ENCODE data around the gene RABGAP1L.
A peak's percentile ranks its signal among the peaks of the same experiment; 100 is the strongest.

The RABGAP1L gene

DNA sequence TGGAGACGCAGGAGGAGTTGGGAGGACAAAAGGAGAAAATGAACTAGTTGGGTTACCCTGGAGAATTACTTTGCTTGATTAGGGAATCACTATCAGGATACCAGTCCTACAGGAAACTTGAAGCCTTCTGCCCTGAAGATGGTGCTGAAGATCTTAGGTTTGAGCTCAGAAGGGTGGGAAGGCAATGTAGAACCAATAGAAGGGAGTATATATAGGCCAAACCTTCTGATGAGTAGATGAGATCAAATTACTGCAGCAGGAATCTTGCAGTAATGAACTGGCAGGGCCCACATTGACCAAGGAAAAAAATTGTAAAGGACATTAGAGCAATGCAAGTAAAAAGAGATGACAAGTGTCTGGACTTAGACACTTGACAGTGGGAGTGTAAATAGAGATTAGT, 724.1 kb downstream of the RABGAP1L start:
- Histone ChIP-seq H4K20me1 (ENCODE audit: insufficient read depth, low read length, poor library complexity, severe bottlenecking) (no peaks in the 10 kb centered on the region), H2AFZ (ENCODE audit: low read length) (no peak overlapping the region), H3F3A (ENCODE audit: low read depth) (no peaks in the 10 kb centered on the region), H3K36me3 (ENCODE audit: insufficient read depth, low read length) (no peaks in the 10 kb centered on the region), H3K4me3 (ENCODE audit: low read length, poor library complexity, severe bottlenecking) (no peak overlapping the region), H3K79me2 (ENCODE audit: insufficient read depth, low read length) (no peaks in the 10 kb centered on the region), H3K9me3 (ENCODE audit: insufficient read depth, low read depth, low read length) (no peaks in the 10 kb centered on the region), H3K4me1 (ENCODE audit: insufficient read depth, low read length, poor library complexity, severe bottlenecking) (no peaks in the 10 kb centered on the region), H3K9ac (ENCODE audit: low read depth, low read length, poor library complexity, severe bottlenecking) (no peak overlapping the region), H3K27me3 (ENCODE audit: insufficient read depth, low read length, poor library complexity, severe bottlenecking) (no peaks in the 10 kb centered on the region), H3K9me2 (replicated peaks; ENCODE audit: low read depth, low read length) (no peaks in the 10 kb centered on the region), H3K4me2 (ENCODE audit: low read depth, low read length, poor library complexity, severe bottlenecking) (no peak overlapping the region)
- TF ChIP-seq, protein P1, sequence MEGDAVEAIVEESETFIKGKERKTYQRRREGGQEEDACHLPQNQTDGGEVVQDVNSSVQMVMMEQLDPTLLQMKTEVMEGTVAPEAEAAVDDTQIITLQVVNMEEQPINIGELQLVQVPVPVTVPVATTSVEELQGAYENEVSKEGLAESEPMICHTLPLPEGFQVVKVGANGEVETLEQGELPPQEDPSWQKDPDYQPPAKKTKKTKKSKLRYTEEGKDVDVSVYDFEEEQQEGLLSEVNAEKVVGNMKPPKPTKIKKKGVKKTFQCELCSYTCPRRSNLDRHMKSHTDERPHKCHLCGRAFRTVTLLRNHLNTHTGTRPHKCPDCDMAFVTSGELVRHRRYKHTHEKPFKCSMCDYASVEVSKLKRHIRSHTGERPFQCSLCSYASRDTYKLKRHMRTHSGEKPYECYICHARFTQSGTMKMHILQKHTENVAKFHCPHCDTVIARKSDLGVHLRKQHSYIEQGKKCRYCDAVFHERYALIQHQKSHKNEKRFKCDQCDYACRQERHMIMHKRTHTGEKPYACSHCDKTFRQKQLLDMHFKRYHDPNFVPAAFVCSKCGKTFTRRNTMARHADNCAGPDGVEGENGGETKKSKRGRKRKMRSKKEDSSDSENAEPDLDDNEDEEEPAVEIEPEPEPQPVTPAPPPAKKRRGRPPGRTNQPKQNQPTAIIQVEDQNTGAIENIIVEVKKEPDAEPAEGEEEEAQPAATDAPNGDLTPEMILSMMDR (conservative IDR thresholded peaks at IDR 0.05; ENCODE audit: low read length) = peak; percentile 42
- TF ChIP-seq EZH2phosphoT487 (IDR thresholded peaks at IDR 0.05; ENCODE audit: borderline replicate concordance) = no peak

DNA sequence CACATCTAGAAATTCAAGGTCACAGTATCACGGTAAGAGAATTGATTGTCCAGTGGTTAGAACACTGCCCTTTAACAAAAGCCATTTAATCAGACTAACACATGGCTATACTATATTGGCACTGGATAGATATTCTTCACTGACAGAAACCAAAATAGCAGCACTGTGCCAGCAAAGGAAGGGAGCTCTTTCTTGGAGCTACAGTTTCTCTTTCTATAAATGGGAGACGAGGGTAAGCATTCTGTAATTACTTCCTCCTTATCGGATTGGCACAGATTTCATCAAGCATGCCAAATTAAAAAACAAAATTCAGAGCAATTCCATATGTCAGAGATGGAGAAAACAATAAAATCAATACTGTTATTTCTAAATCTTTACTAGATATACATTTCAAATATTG, 724.7 kb downstream of the RABGAP1L start:
- H4K20me1 ChIP-seq (ENCODE audit: insufficient read depth, low read length, poor library complexity, severe bottlenecking) = no peaks in the 10 kb centered on the region
- no peaks in the 10 kb centered on the region for H3K9me2 ChIP-seq (replicated peaks; ENCODE audit: low read depth, low read length)
- no peak overlapping the region for H3K4me3 ChIP-seq (ENCODE audit: low read length, poor library complexity, severe bottlenecking)
- no peaks in the 10 kb centered on the region for H3K4me1 ChIP-seq (ENCODE audit: insufficient read depth, low read length, poor library complexity, severe bottlenecking)
- TF ChIP-seq, protein P1 (conservative IDR thresholded peaks at IDR 0.05; ENCODE audit: low read length) = no peak
- no peak for TF ChIP-seq EZH2phosphoT487 (IDR thresholded peaks at IDR 0.05; ENCODE audit: borderline replicate concordance)
- H3K79me2 ChIP-seq (ENCODE audit: insufficient read depth, low read length) = no peaks in the 10 kb centered on the region
- no peak overlapping the region for H3K9ac ChIP-seq (ENCODE audit: low read depth, low read length, poor library complexity, severe bottlenecking)
- H3K27me3 ChIP-seq (ENCODE audit: insufficient read depth, low read length, poor library complexity, severe bottlenecking) = no peaks in the 10 kb centered on the region
- no peaks in the 10 kb centered on the region for H3K36me3 ChIP-seq (ENCODE audit: insufficient read depth, low read length)
- H2AFZ ChIP-seq (ENCODE audit: low read length) = no peak overlapping the region
- no peaks in the 10 kb centered on the region for H3F3A ChIP-seq (ENCODE audit: low read depth)
- H3K4me2 ChIP-seq (ENCODE audit: low read depth, low read length, poor library complexity, severe bottlenecking) = no peak overlapping the region
- H3K9me3 ChIP-seq (ENCODE audit: insufficient read depth, low read depth, low read length) = no peaks in the 10 kb centered on the region

DNA sequence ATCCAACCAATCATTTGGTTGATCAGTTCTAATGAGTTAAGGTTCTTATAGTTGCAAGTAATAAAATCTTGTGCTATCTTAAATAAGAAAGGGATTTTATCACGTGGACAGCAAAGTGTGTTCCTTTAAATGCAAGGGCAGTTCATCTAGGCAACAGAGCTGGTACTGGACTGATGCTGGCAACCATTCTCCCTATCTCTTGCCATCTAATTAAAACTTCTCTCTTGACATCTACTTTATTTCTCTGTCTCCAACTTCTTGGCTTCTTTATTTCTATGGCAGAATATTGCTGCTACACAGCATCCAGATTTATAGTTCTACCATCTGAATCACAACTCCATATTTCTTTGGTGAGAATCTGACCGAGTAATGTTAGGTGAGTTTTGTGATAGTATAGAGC, 725.2 kb downstream of the RABGAP1L start:
- Histone ChIP-seq H3K4me1 (ENCODE audit: insufficient read depth, low read length, poor library complexity, severe bottlenecking) (no peaks in the 10 kb centered on the region), H3F3A (ENCODE audit: low read depth) (no peaks in the 10 kb centered on the region), H3K36me3 (ENCODE audit: insufficient read depth, low read length) (no peaks in the 10 kb centered on the region), H2AFZ (ENCODE audit: low read length) (no peak overlapping the region), H3K4me2 (ENCODE audit: low read depth, low read length, poor library complexity, severe bottlenecking) (no peak overlapping the region), H3K4me3 (ENCODE audit: low read length, poor library complexity, severe bottlenecking) (no peak overlapping the region), H3K9me2 (replicated peaks; ENCODE audit: low read depth, low read length) (no peaks in the 10 kb centered on the region), H3K79me2 (ENCODE audit: insufficient read depth, low read length) (no peaks in the 10 kb centered on the region), H3K27me3 (ENCODE audit: insufficient read depth, low read length, poor library complexity, severe bottlenecking) (no peaks in the 10 kb centered on the region), H4K20me1 (ENCODE audit: insufficient read depth, low read length, poor library complexity, severe bottlenecking) (no peaks in the 10 kb centered on the region), H3K9me3 (ENCODE audit: insufficient read depth, low read depth, low read length) (no peaks in the 10 kb centered on the region), H3K9ac (ENCODE audit: low read depth, low read length, poor library complexity, severe bottlenecking) (no peak overlapping the region)
- TF ChIP-seq, protein P1 (conservative IDR thresholded peaks at IDR 0.05; ENCODE audit: low read length) = no peak
- TF ChIP-seq EZH2phosphoT487 (IDR thresholded peaks at IDR 0.05; ENCODE audit: borderline replicate concordance) = no peak
